ENCODE measurements around the gene CCT6B.

CCT6B gene

DNA sequence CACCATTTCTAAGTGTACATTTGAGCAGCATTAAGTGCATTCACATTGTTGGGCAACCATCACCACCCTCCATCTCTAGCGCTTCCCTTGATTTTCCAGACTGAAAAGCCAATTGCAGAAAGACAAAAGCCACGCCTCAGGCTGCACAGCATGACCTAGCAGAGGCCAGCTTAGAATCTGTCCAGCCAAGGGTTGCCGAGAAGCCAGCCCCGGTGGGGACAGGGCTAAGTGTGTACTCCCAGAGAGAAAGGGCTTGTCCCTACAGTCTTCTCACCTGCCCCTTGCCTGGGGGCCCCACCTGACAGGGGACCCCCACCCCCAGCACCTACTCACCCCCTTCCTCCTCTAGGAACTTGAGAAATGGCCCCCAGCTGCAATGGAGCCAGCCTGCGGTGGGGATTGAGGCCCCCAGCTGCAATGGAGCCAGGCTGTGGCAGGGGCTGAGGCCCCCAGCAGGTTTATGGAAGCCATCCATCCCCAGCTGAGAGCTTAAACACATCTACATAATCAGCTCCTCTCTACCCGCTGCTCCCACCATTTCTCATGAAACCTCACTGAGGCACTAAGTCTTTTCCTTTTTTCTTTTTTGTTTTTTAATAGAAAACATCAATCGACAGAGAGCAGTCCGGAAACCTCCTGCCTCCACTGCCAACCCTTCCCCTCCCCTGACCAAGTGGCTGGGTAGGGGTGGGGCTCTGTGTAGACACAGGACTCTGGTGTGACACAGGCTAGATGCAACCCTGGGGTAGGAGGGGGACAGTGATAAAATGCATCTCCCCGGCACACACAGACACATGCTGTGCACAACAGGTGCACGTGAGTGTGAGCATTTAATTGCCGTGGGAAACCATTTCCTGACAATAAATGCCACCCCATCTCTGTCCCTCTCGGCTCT, 77.9 kb downstream of the CCT6B start:
- no peak for DNase-seq

GRCh38 chr17:34879146-34879545, 82.1 kb downstream of the CCT6B start:
- no peak for DNase-seq

Measured in OCI-M1 (cell line).